WERI-Rb-1 (cell line): ENCODE data around the gene SCEL.

Source experiments
- DNase-seq: peaks from one replicate; pipeline ENCODE4 v3.0.0-alpha.2; 2020
- H3K27ac ChIP-seq: fragments of 250-450 bp; sonication (Bioruptor Pico); 2 replicates; pipeline ENCODE4 v1.5.1; 2020; ENCODE audit warnings: mild to moderate bottlenecking, moderate library complexity
- H3K27me3 ChIP-seq: fragments of 250-450 bp; sonication (Bioruptor Pico); 2 replicates; pipeline ENCODE4 v1.5.1; 2021; ENCODE audit warnings: mild to moderate bottlenecking, low read depth, moderate library complexity; ENCODE audit not compliant: insufficient read depth, severe bottlenecking
- H3K36me3 ChIP-seq: fragments of 250-450 bp; sonication (Bioruptor Pico); 2 replicates; pipeline ENCODE4 v1.5.1; 2020; ENCODE audit warnings: mild to moderate bottlenecking, moderate library complexity
- H3K4me3 ChIP-seq: 2 replicates; pipeline ENCODE4 v1.5.1; 2011; ENCODE audit warnings: low read depth, mild to moderate bottlenecking, control low read depth, low read length
- H3K9me3 ChIP-seq: fragments of 250-450 bp; sonication (Bioruptor Pico); 2 replicates; pipeline ENCODE4 v1.5.1; 2021; ENCODE audit warnings: mild to moderate bottlenecking, moderate library complexity; ENCODE audit not compliant: severe bottlenecking
- CTCF ChIP-seq: IDR thresholded peaks from 2 replicates; pipeline ENCODE4 v1.5.1; 2011; ENCODE audit warnings: low read depth, mild to moderate bottlenecking, control low read depth, inconsistent platforms, low read length

Gene SCEL

DNA sequence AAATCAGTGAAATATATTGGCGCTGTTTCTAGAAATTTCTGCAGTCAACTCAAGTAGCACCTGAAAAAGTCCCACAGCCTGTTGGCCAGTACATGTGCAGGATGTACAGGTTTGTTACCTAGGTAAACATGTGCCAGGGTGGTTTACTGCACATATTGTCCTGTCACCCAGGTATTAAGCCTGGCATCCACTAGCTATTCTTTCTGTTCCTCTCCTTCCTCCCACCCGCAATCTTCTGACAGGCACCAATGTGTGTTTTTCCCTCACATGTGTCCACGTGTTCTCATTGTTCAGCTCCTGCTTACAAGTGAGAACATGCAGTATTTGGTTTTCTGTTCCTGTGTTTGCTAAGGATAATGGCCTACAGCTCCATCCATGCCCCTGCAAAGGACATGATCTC is 13.1 kb upstream of the SCEL start:
- H3K36me3 ChIP-seq: no peaks in the 10 kb centered on the region
- no peak for DNase-seq

GRCh38 chr13:77523386-77523785 is 12.1 kb upstream of the SCEL start:
- Histone ChIP-seq H3K27ac (no peak overlapping the region), H3K36me3 (no peaks in the 10 kb centered on the region), H3K27me3 (no peaks in the 10 kb centered on the region), H3K9me3 (no peaks in the 10 kb centered on the region), H3K4me3 (no peak overlapping the region)
- no peak for TF ChIP-seq CTCF
- no peak for DNase-seq

More for the DNA sequence above, 13.1 kb upstream of the SCEL start:
- H3K27ac ChIP-seq: no peak overlapping the region
- no peaks in the 10 kb centered on the region for H3K9me3 ChIP-seq
- no peaks in the 10 kb centered on the region for H3K27me3 ChIP-seq
- no peak for TF ChIP-seq CTCF
- no peak overlapping the region for H3K4me3 ChIP-seq

DNA sequence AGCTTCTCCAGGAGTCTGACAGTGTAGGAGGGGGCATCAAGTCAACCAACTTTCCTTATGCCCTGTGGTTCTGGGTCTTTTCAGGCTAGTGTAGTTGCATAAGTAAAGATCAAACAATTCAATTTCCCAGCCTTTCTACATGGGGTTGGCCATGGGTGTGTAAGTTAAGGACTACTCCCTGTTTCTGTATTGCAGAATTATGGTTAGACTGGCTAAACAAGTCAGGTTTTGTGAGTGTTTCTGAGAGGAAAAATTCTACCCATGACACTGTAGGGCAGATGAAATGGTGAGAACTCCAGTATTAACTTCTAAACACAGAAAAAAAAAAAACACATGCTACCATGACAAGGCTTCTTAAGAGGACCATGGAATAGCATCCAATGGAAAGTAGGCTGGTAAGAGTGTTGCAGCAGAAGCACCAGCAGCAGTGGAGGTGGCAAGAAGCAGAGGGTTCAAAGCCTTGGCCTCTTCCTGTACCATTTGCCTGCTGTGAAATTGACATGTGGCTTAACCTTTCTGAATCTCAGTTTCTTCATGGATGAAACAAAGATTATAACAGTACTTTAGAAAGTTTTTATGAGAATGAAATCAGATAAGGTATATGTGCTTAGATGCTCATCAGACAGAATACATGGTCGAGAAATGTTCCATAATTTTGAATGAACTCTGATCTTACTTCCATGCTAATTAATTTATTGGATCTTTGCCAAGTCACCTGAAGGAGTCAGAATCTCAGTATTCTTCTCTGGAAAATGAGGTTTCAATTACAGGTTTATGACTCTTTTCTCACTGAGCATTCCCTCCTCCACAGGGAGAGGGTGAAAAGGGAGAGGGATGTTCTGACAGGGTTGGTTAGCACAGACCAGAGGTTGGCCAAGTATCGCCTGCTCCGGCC is 11.4 kb upstream of the SCEL start:
- TF ChIP-seq CTCF: no peak
- no peak overlapping the region for H3K27ac ChIP-seq
- no peaks in the 10 kb centered on the region for H3K27me3 ChIP-seq

GRCh38 chr13:77528414-77528813 is 7.1 kb upstream of the SCEL start:
- no peak for DNase-seq
- H3K27ac ChIP-seq: no peak overlapping the region
- no peaks in the 10 kb centered on the region for H3K36me3 ChIP-seq
- H3K4me3 ChIP-seq: no peak overlapping the region
- no peaks in the 10 kb centered on the region for H3K9me3 ChIP-seq
- H3K27me3 ChIP-seq: no peaks in the 10 kb centered on the region
- no peak for TF ChIP-seq CTCF

More for the DNA sequence above, 11.4 kb upstream of the SCEL start:
- no peak for DNase-seq
- no peak overlapping the region for H3K4me3 ChIP-seq
- H3K36me3 ChIP-seq: no peaks in the 10 kb centered on the region
- no peaks in the 10 kb centered on the region for H3K9me3 ChIP-seq

DNA sequence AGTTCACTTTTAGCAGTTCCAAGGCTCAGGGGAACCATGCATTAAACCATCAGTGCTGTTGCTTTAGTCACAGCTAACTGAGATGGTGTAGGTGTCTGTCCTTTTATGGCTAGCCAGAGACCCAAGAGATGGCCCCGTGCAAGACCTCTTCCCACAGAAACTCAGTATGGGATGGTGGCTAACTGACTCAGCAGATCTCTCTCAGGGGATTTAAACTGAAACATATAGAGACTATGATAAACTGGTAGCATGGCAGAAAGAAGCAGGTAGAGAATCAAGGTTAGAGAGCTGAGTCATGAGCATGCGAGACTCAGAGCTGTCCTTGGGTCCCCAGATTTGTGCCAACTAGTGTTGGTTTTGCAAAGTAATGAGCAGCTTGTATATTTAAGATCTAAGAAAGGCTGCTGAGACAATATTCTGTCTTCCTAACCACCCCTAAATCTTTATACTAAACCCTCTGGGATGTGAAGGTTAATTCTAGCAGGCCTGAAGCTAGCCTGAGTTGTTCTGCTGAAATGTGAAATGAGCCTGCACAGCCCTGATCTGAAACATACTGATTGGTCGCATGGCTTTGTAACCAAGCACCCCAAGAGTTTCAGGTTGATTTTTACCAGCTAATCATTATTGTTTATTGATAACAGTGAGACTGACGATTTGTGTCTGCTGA is 6.5 kb upstream of the SCEL start:
- no peaks in the 10 kb centered on the region for H3K9me3 ChIP-seq
- no peak for DNase-seq
- no peak overlapping the region for H3K4me3 ChIP-seq
- TF ChIP-seq CTCF: no peak
- H3K27me3 ChIP-seq: no peaks in the 10 kb centered on the region
- H3K36me3 ChIP-seq: no peaks in the 10 kb centered on the region
- H3K27ac ChIP-seq: no peak overlapping the region

- DNase-seq: no peak
- no peak overlapping the region for H3K4me3 ChIP-seq
- H3K27me3 ChIP-seq: no peaks in the 10 kb centered on the region
- H3K27ac ChIP-seq: no peak overlapping the region
- TF ChIP-seq CTCF: no peak
- no peaks in the 10 kb centered on the region for H3K36me3 ChIP-seq
- H3K9me3 ChIP-seq: no peaks in the 10 kb centered on the region
Observed at GRCh38 chr13:77529501-77529840, 6.0 kb upstream of the SCEL start.
